Stimulated activated CD4-positive, alpha-beta T cell treated with anti-CD3 and anti-CD28 coated beads, Interleukin-12 subunit alpha, Interleukin-12 subunit beta, amount 100 ng/mL, for 4 hours (primary cell): ENCODE data around the gene SCN4B.

Source experiments
- DNase-seq: peaks from one replicate; pipeline ENCODE4 v3.0.0-alpha.2; 2020

Gene SCN4B

GRCh38 chr11:118172356-118172755 lies 19.7 kb upstream of the SCN4B start:
- no peak for DNase-seq

DNA sequence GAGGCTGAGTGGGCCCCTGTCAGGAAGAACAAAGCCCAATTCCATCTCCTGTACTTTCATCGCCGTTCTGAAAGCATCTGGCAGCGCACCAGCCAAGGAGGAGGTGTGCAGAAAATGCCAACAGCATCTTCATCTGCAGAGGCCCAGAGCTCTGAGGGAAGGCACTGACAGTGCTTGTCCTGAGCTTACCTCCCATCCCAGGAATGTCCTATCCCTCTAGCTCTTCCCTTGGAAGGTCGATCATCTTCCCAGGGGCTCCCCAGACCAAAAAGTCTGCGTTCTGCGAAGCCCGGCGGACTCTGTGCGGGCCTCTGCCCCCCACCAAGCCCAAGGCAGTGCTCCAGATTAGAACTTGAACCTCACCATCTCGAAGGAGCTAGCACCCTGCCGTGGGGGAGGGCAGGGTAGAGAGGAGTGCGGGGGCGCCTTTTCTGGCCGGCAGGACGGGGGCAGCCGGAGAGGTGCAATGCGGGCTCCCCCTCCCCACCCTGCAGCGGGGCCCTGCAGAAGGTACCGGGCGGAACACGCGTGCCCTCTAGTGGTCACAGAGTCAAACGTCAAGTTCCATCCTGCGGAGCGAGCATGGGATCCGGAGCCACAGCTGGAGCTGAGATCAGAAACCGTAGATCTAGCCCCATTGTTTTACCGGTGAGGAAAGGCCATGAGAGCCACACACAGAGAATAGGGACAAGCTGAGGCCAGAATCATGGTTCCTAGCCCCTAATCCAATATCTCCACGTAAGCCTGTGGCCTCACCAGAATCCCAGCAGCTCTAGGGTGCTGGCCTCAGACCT lies 18.8 kb upstream of the SCN4B start:
- peak; percentile 68 for DNase-seq

DNA sequence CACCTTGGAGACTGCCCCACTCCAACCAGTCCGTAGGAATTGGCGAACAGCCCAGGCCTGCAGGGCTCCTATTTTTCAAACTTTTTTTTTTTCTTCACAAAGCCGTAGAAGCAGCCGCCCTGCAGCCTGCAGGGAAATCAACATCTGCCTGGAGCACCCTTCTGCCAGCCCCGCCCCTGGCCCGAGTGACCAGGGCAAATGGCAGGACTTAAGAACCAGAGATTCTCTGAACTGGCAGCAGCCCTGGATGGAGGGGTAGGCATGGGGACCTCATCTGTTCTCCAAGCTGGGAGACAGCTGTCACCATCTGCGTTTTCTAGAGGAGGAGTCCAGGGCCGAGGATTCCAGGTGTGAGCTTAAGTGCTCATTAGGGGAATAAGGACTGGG lies 18.3 kb upstream of the SCN4B start:
- no peak for DNase-seq

GRCh38 chr11:118170231-118170630 lies 17.6 kb upstream of the SCN4B start:
- no peak for DNase-seq

GRCh38 chr11:118169300-118170140 lies 16.9 kb upstream of the SCN4B start:
- DNase-seq: no peak

DNA sequence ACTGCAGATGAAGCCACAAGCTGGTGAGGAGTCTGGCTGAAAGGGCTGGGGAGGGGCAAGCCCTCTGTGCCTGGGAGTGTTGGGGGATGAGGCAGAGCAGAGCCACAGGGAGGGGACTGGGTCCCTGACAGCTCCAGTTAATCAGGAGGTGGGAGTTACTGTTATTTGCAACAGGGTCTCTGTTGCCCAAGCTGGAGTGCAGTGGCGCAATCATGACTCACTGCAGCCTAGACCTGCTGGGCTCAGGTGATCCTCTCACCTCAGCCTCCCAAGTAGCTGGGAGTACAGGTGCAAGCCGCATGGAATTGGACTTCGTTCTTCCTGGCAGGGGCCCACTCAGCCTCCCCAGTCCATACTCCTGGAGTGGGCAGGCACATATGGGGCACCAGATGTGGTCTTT lies 16.1 kb upstream of the SCN4B start:
- no peak for DNase-seq

DNA sequence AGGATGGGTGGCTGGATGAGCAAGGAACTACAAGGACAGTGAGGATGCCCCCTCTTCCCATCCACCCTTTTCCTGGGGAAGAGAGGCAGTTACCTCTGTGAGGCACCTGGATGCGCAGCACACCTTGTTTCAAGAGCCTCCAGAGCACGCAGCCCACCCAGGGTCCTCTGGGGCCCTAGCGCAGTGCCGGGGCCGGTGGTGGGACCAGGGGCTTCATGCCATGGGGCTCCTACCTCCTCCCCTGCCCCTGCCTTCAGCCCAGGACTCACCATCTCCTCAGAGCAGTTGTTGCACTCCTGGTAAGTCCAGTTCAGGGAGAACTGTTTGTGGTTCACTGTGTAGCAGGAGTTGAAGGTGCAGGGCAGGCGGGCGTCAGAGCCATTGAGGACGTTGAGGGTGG lies 15.7 kb upstream of the SCN4B start:
- DNase-seq: no peak

DNA sequence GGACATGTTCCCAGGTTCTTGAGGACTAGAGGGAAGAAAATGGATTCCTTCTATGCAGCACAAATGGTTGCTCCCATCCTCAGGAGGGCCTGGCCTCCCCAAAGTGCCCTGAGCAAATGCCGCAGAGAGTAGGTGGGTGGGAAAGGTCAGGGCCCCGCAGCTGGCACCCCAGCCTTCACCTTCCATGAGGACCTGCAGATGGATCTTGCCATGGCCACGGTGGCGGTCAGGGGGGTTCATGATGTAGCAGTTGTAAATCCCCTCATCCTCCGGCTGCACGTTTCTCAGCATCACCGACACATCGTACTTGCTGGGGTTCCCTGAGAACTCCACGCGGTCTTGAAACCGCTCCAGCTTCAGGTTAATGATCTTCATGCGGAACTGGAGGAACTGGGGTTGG lies 15.3 kb upstream of the SCN4B start:
- DNase-seq: no peak

DNA sequence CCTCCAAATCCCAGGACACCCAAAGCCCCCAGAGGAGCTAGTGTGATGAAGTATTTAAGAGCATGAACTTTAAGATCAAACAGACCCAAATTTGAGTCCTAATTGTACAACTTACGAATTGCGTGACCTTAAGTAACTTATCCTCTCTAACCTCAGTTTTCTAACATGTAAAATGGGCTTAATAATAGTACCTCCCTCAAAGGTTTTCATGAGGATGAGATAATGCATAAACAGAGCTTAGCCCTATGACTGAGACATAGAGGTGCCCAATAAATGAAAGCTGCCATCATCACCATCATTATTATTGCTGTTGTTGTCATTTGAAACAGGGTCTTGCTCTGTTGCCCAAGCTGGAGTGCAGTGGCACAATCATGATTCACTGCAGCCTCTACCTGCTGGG lies 14.6 kb upstream of the SCN4B start:
- no peak for DNase-seq

- no peak for DNase-seq
Measured at GRCh38 chr11:118166641-118167040, 14.0 kb upstream of the SCN4B start.

DNA sequence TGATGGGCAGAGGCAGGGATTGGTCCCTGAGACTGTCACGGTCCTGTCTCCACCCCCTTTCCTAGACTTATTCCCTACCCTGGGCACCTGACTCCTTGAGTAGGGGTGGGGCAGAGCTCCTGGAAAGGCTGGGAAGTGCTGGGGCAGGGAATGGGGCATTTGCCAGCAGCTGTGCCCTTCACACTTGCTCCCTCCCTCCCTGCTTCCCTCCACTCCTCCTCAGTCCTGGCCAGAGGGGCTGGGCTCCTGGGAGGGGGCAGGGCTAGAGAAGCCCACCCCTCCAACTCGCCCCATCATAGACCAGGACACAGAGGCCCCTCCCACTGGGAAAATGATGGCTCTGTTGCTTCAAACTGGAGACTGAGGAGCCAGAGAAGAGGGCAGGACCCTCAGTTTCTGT lies 12.3 kb upstream of the SCN4B start:
- no peak for DNase-seq

DNA sequence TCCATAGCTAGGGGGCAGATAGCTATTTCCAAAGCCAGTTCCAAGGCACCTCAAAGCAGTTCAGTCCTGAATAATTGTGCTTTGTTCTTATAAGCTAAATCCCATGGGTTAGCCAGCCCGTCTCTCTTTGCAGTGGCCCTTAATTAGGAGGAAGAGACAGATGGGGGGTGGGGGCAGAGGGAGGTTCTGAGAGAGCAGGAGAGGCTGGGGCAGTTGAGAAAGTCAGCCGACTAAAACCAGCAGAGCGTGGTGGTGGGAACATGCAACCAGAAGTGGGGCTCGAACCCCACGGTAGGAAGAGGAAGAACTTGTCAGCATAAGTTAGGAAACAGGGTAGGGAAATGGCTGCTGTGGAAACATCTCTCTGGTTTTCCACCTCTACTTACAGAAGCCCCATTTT lies 10.9 kb upstream of the SCN4B start:
- no peak for DNase-seq

- DNase-seq: no peak
Measured at GRCh38 chr11:118162846-118163245, 10.2 kb upstream of the SCN4B start.

DNA sequence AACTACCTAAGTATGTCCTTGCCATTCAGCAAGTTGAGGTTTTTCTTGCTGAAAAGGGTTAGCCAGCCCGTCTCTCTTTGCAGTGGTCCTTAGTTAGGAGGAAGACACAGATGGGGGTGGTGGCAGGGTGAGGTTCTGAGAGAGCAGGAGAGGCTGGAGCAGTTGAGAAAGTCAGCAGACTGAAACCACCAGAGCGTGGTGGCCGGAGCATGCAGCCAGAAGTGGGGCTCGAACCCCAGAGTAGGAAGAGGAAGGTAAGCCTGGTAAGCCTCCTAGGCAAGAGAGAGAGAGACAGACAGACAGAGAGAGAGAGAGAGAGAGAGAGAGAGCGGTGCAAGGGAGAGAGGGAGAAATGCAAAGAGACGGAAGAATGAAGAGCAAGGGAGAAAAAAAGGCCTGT lies 9.2 kb upstream of the SCN4B start:
- no peak for DNase-seq

- DNase-seq: no peak
Measured at GRCh38 chr11:118157186-118157895, 4.7 kb upstream of the SCN4B start.

DNA sequence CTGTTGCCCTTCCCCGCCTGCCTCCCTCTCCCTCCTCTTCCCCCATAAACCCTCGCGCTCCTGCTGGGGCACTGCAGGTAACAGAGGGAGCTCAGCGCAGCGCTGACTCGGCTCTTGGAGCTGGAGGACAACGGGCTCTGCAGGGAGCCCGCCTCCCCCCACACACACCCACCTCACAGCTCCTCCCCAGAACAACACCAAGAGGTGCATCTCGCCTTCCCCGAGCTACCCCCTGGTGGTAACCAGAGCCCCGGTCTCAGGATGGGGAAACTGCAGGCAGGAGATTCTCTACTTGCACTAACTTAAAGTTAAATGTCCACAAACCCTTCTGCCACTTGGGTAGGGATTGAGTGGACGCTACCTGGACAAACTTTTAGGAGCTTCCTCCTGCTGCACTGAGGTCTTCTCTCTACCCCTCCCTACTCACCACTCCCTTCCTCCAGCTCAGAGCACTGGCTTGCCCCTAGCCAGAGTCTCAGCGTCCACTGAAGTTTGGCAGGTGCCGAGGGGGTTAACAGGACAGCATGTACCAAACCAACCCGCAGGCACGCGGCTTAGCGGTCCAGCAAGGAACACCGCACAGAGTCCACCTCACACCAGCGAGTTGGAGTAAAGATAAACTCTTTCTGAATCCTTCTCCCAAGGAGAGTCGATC lies 4.0 kb upstream of the SCN4B start:
- DNase-seq: no peak

GRCh38 chr11:118155776-118156530 lies 3.3 kb upstream of the SCN4B start:
- no peak for DNase-seq

- DNase-seq: no peak
Measured at GRCh38 chr11:118154641-118155040, 2.0 kb upstream of the SCN4B start.

DNA sequence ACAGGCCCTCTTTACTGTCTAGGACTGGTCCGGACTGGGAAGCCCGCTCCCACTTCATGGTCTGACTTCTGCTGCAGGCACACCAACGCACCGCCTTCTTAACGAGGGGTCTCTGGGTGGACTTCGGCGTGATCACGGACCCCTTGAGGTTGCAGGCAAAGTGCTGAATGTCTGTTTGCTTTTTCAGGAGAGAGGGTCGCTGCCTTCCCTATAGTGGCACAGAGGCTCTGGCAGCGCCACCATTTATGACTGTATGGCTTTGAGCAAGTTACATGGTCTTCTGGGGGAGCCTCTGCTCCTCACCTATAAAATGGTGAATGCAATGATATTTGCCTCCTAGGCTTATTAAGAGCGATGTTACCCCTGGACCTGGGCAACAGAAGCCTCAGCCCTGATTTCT lies 1.4 kb upstream of the SCN4B start:
- no peak for DNase-seq

GRCh38 chr11:118153516-118153915 lies 893 bp upstream of the SCN4B start:
- no peak for DNase-seq

- DNase-seq: no peak
Measured at GRCh38 chr11:118152020-118152551, 537 bp downstream of the SCN4B start.

DNA sequence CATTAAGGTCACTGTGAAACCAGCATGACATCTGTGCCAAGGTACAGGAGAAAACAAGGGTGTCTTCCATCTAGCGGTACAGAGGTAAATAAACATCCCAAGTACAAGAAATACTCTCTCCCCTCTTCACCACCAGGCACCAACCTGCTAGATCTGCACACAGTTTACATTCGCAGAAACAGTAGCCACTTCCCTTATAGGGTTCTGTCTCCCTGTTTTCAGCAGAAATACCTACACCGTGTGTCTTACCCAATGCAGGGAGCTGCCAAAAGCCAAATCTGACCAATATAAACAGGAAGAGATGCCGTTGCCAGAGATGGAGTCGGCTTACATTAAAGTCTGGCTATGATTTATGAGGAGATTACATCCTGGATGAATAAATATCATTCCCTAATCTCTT lies 1.2 kb downstream of the SCN4B start:
- DNase-seq: no peak
